GM19035 (cell line): ENCODE results near the gene KDM4C.

Source experiments
- ATAC-seq: cut with Tn5 transposase; IDR thresholded peaks from one replicate; pipeline ENCODE4 v1.9.1; 2021; ENCODE audit not compliant: unreplicated experiment

Gene KDM4C

GRCh38 chr9:6965566-6965965, 207.8 kb downstream of the KDM4C start:
- ATAC-seq, result no peak

GRCh38 chr9:6968271-6968670, 210.5 kb downstream of the KDM4C start:
- no peak for ATAC-seq

- no peak for ATAC-seq
Observed at GRCh38 chr9:6969805-6970204, 212.0 kb downstream of the KDM4C start.

- no peak for ATAC-seq
Observed at GRCh38 chr9:6973089-6973488, 215.3 kb downstream of the KDM4C start.

GRCh38 chr9:6973762-6974161, 216.0 kb downstream of the KDM4C start:
- peak; percentile 99 for ATAC-seq

- no peak for ATAC-seq
Observed at GRCh38 chr9:6975198-6975597, 217.4 kb downstream of the KDM4C start.

GRCh38 chr9:6977761-6978160, 220.0 kb downstream of the KDM4C start:
- no peak for ATAC-seq

GRCh38 chr9:6978591-6978990, 220.8 kb downstream of the KDM4C start:
- ATAC-seq, result no peak

GRCh38 chr9:6984941-6985578, 227.3 kb downstream of the KDM4C start:
- no peak for ATAC-seq

GRCh38 chr9:6986141-6986815, 228.5 kb downstream of the KDM4C start:
- ATAC-seq, result no peak

- no peak for ATAC-seq
Observed at GRCh38 chr9:6987381-6987780, 229.6 kb downstream of the KDM4C start.

GRCh38 chr9:6991418-6991817, 233.6 kb downstream of the KDM4C start:
- ATAC-seq, result no peak

- ATAC-seq, result no peak
Observed at GRCh38 chr9:6996061-6996854, 238.5 kb downstream of the KDM4C start.

GRCh38 chr9:6997330-6997729, 239.6 kb downstream of the KDM4C start:
- no peak for ATAC-seq

- no peak for ATAC-seq
Observed at GRCh38 chr9:6999794-7000193, 242.0 kb downstream of the KDM4C start.

GRCh38 chr9:7001571-7001970, 243.8 kb downstream of the KDM4C start:
- no peak for ATAC-seq

- ATAC-seq, result no peak
Observed at GRCh38 chr9:7003861-7004260, 246.1 kb downstream of the KDM4C start.

- ATAC-seq, result no peak
Observed at GRCh38 chr9:7006417-7006816, 248.6 kb downstream of the KDM4C start.

GRCh38 chr9:7008411-7008810, 250.6 kb downstream of the KDM4C start:
- no peak for ATAC-seq

- no peak for ATAC-seq
Observed at GRCh38 chr9:7009065-7009464, 251.3 kb downstream of the KDM4C start.

GRCh38 chr9:7011395-7012067, 253.8 kb downstream of the KDM4C start:
- ATAC-seq, result no peak

- no peak for ATAC-seq
Observed at GRCh38 chr9:7027996-7028395, 270.2 kb downstream of the KDM4C start.
